NCI-H187 treated with DMSO at 0.1 percent for 48 hours (cell line): ENCODE data around the gene SORBS1.

Experiments
- DNase-seq: peaks from one replicate; lab custom pipeline; 2025; lab: John Stamatoyannopoulos, UW

The SORBS1 gene

GRCh38 chr10:95265572-95265971 lies 295.6 kb downstream of the SORBS1 start:
- no peak for DNase-seq

GRCh38 chr10:95264227-95265051 lies 296.7 kb downstream of the SORBS1 start:
- DNase-seq, result no peak

GRCh38 chr10:95263864-95264226 lies 297.3 kb downstream of the SORBS1 start:
- DNase-seq, result no peak

- DNase-seq, result no peak
Observed at GRCh38 chr10:95262763-95263518, 298.2 kb downstream of the SORBS1 start.

- DNase-seq, result no peak
Observed at GRCh38 chr10:95261926-95262325, 299.2 kb downstream of the SORBS1 start.
